HG03175 (cell line): Measurements from ENCODE around the gene TTC33.
"Not testable (repeated sequence)": the region's sequence is repeated elsewhere in the genome, so short reads cannot be mapped to it uniquely, and the experiment has no call there.

ENCODE experiments used
- ATAC-seq: cut with Tn5 transposase; IDR thresholded peaks from one replicate; pipeline ENCODE4 v1.9.1; 2021; ENCODE audit warnings: mild to moderate bottlenecking, moderate library complexity; ENCODE audit not compliant: unreplicated experiment

The TTC33 gene

DNA sequence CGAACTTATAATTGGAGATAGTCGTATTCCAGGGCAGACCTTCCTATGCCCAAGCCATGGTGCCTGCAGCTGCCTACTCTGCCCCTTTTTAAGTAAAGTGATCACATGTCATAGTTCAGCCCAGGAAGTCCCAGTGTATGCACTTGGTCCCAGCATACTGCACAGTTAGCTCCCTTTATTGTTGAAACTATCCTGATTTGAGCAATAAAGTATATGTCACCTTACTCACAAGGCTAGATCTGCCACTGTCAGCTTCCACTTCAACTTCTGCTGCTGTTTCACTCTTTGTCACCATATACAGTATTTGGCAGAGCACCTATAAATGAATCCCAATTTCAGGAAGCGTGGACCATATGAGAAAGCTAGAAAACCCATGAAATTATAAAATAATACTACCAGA, 179.8 kb downstream of the TTC33 start:
- no peak for ATAC-seq

DNA sequence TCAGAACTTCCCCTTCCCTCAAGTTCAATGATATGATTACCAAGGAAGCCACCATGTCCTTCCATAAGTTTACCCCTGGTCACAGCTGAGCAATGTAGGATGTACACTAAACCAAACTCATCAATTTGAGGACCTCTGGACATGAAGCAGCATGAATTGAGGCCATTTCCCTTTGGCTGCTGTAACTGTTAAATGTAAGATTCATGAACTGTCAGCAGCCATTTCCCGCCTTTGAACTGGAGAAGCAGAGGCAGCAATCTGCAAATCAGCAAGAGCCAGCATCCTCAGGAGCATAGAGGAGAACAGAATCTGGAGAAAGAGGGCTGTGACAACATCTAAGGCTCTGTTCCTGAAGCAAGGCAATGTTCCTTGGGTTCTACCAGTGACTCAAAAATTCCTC, 180.3 kb downstream of the TTC33 start:
- no peak for ATAC-seq

DNA sequence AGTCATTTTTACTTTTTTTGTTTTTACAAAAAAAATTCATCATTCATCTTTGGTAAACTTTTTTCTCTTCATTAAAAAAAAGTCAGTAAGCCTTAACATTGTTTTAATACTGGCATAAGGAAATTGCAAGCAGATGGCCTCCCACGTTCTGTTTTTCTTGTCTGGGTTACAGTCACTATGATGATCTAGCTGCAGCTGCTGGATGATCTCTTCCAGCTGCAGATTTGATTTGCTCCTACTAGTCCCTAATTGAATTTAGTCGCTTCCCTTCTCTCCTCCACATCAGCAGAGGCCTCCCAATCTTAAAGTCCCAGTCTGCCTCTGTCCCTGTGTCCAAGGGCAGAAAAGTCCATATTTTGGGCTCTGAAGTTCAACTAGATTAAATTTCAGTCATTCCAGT, 182.8 kb downstream of the TTC33 start:
- no peak for ATAC-seq

DNA sequence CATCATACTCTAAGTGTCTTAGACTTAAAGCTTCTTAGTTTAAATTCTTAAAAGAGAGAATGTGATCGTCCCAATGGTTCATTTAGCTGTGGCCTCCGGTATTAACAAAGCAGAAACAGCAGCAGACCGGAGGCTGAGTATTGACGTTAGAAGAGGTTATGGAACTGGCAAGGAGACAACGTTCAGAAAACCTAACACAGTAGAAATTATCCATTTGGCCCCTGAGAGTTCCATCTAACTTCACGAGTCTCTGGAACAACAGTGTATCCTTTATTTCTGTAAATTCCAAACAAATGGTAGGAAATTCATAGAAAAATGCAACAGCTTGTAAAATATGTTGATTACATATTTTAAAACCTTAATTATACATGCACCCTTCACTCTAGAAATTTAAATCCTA, 183.4 kb downstream of the TTC33 start:
- ATAC-seq = no peak

DNA sequence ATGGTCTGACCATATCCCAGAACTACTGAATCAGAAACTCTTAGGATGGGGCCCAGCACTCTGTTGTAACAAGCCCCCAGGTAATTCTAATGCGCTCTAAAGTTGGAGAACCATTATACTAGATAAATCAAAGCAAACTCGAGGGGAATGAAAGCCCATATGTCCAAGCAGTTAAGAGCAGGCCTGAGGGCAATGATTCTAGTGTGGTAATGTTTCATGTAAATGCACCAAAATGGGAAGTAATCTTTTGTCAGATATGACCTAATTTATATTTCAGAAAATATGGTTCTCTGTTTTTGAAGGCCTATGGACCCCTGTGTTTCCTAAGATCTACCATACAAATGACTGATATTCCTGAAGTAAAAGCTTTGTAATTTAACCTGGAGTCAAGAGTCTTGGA, 184.0 kb downstream of the TTC33 start:
- ATAC-seq = no peak

DNA sequence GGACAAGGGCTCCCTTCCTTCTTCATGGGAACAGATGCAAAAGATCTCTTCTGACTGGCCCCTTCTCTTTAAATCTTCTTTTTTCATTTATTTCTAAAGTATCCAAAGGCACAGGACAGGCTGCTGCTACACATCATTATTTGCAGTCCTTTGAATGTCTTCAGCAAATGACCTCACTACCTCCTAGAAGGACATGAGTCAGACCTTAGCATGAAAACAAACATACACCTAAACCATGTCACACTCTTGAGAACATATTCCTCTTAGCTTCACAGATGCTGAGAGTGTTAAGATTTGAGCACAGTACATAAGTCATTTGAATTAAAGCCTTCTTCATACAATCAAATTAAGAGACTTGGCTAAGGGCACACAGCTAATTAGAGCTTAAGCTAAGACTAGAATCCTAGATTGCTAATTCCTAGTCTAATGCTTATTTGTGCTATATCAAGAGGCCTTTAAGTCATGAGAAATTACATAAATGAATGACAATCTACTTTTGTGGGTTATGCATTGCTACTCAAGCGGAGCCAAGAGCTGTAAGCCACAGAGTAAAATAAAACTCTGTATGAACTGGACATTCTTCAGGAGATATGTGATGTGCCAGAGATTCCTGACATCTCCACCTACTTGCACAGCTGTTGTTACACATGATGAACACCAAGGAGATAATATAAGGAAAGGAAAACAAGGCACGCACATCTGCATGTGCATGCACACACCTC, 185.2 kb downstream of the TTC33 start:
- peak; percentile 92 for ATAC-seq

DNA sequence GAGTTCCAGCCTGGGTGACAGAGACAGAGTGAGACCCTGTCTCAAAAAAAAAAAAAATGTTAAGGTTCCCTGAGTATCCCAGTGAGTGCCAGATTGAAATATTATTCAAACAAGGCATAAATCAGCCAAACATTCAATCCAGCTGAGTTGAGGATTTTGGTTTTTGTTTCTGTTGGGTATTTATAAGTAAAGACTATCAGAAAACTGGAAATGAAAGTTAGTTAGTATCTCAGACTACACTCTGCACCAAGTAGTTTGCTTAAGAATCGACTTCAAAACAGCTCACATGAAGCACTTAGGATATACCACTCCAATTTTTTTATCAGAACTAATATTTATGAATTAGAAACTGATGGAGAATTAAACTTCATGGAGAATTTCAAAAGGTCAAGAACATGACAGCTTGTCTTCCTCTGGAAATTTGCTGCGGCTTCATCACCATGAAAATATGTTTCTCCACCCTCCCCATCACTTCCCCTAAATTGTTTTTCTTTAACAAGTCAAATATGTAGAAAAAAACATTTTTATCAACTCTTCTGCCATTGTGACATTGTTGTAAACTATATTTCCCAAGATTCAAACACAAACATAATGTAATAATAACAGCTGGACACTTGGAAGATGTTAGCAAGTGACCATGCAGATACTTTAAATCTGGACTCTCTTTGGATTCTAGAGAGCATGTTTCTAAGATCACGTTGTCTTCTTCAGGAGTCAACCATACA, 186.1 kb downstream of the TTC33 start:
- ATAC-seq = peak; percentile 24

DNA sequence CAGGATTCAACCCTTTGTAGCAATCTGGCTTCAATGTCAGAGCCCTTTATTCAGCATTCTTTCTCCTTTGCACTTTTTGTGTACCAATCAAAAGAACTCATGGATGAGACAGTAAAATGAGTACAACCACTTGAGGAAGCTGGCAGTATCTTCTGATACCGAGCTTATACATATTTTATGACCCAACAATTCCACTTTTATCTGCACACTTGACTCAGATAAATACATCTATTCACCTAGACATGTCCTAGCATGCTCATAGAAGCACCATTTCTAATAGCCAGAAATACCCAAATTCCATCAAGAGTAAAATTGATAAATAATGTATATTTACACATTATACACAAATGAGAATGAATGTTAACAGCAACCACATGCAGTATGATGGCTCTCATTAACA, 187.2 kb downstream of the TTC33 start:
- no peak for ATAC-seq

DNA sequence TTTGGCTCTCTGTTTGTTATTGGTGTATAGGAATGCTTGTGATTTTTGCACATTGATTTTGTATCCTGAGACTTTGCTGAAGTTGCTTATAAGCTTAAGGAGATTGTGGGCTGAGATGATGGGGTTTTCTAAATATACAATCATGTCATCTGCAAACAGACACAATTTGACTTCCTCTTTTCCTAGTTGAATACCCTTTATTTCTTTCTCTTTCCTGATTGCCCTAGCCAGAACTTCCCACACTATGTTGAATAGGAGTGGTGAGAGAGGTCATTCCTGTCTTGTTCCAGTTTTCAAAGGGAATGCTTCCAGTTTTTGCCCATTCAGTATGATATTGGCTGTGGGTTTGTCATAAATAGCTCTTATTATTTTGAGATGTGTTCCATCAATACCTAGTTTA, 192.6 kb downstream of the TTC33 start:
- ATAC-seq = not testable (repeated sequence)

DNA sequence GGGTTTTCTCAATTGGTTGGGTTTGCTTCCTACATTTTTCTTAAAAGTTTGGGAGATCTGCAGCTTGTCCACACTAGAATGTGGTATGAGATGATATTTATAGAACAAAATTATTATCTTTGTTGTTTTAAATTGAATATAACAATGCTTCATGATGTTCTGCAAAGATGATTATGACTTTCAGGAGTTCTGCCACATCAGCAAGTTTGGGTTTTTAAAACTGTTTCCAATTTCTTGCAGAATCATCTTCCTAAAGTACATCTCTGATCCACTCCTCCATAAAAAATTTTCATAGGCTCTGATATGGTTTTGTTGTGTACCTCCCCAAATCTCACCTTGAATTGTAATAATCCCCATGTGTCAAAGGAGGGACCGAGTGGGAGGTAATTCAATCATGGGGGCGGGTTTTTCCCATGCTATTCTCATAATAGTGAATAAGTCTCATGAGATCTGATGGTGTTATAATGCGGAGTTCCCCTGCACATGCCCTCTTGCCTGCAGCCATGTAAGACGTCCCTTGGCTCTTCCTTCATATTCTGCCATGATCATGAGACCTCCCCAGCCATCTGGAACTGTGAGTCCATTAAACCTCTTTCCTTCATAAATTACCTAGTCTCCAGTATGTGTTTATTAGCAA, 195.2 kb downstream of the TTC33 start:
- ATAC-seq = no peak

DNA sequence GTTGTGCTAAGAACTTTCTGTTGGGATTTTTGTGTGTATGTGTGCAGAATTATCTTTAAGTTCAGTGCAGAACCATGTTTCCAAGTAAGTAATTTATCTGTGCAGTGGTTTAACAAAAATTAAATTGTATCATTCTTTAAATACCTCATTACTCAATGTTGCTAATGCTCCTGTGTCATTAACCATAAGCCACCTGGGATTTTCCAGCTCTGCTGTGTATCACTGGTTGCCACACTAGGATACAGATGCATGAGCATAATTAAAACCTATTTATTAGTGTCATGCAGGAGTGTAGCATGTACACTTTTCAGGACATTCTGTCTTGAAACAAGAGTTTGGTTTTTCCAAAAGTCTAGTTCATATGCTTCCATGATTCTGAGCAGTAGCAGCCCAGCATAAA, 196.5 kb downstream of the TTC33 start:
- no peak for ATAC-seq

DNA sequence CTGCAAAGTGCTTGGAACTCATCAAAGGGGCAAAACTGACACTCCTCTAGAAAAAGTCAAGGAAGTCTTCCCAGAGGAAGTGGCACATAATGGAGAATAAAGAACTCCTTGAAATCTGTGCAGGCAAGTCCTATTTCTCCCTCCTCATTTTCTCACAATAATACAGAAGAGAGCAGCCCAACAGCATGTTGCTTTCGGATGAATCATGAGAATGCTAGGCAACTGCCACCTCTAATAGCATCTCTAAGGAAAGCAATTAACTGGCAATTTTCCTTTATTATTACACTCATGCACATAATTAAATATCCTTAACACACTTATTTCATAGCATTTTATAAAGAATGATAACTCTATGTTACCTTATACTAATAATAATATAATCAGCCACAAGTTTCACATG, 198.3 kb downstream of the TTC33 start:
- no peak for ATAC-seq

DNA sequence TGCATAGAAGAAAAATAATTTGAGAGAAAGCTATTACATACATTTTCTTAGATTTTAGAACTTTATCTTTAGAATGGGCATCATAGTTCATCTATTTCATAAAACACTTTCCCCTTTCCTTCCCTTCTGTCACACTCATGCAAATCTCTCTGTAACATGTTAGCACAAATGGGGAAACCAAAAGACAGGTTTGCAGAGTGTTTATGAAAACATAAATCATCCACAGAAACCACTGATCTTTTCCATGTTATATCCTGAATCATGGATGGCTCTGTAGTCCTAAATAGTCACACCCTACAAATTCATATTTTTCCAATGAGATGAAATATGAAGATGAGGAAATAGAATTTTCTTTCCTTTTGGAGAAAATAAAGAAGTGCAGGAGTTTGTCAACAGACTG, 198.9 kb downstream of the TTC33 start:
- no peak for ATAC-seq

DNA sequence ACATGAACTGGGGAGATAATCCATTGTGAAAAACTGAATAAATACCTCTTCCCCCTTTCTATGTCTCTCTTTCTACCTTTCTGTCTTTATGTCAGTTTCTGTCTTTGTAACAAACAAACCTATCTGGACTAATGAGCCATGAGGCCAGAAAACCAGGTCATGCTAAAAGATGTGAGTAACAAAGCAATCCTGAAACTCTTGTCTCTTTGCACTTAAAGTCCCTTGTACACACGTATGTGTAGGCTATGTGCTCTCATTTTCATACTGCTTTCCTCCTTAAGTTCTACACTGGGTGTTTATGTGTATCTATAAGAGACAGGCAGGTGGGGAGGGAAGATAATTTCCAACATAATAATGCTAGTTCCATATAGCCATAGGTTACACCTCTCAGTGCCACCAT, 199.9 kb downstream of the TTC33 start:
- ATAC-seq = no peak

DNA sequence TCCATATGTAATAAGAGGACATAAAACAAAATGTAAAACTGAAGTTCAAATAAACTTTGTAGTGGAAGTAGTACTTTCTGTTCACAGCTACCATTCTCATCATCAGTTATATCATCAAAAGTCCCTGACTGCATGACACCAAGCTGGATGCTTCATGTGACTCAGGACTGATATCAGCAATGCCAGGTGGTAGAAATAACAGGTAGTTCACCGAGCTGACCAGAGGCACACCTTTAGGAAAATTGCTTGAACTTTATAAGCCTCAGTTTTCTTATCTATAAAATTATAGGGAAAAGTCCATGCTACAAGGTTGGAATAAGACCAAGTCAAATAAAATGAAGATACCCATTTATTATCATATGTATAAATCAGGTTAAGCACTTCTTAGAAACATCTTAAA, 200.9 kb downstream of the TTC33 start:
- no peak for ATAC-seq

DNA sequence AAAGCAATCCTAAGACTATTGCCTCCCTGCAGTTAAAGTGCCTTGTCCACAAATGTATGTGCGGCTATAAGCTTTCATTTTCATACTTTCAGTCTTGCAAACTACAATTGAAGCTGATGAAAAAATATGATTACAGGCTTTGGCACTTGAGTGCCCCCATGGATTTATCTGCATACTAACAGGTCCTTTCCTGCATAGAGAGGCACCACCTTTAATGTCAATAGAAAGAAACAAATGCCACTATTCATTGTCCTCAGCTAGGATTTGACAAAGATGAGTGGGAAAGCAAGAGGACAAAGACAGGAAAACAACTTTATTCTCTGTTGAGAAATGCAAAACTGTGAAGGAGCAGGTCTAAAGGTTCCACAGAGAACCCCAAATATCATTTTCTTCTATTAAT, 201.7 kb downstream of the TTC33 start:
- no peak for ATAC-seq

DNA sequence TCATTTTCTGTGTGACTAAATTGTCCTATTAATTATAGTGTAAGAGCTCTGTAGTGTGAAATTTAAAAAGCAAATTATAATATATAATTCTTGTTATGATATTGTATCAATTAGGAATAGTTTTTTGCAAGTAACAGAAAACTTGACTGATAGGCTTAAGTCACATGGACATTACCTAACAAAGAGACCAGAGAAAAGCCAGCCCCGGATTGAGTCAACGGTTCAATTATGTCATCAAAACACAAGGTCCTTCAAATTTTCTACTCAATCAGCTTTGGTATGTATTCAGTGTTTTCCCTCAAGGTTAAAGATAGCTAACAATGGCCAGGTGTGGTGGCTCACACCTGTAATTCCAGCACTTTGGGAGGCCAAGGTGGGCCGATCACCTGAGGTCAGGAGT, 202.8 kb downstream of the TTC33 start:
- ATAC-seq = no peak

DNA sequence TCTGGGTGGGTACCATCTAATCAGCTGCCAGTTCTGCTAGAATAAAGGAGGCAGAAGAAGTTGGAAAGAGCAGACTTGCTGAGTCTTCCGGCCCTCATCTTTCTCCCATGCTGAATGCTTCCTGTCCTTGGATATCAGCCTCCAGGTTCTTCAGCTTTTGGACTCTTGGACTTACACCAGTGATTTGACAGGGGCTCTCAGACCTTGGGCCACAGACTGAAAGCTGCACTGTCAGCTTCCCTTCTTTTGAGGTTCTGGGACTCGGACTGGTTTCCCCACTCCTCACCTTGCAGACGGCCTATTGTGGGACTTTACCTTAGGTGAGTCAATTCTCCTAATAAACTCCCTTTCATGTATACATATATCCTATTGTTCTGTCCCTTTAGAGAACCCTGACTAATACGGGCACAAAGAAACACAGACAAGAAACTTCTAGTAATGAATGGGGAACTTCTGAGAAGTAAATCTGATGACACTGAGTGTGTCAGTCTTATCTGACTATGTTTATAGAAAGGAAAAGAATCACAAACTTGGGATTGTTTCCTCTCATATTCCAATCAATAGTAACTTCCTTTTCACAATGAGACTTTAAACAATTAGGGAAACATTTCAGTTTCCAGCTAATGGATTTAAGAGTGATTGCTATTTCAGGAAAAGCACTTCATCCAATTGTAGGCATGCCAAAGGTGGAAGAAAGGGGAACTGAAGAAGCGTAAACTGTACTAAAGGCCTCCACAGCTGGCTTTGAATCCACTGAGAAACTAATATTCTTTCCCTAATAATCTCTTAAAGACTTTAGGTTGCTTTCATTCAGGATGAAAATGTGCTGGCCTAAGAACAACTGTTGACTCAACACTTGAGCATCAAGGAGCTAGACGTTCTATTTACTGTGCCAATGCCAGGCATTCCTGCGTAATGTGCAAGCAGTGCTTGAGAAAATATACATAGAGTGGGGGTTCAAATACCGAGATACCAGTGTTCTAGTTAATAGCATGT, 204.0 kb downstream of the TTC33 start:
- no peak for ATAC-seq

DNA sequence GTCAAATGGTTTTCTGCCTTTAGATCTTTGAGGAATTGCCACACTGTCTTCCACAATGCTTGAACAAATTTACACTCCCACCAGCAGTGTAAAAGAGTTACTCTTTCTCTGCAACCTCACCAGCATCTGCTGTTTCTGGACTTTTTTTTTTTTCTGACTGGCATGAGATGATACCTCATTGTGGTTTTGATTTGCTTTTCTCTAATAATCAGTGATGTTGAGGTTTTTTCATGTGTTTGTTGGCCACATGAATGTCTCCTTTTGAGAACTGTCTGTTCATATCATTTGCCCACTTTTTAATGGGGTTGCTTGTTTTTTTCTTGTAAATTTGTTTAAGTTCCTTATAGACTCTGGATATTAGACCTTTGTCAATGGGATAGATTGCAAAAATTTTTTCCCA, 205.3 kb downstream of the TTC33 start:
- ATAC-seq = no peak

DNA sequence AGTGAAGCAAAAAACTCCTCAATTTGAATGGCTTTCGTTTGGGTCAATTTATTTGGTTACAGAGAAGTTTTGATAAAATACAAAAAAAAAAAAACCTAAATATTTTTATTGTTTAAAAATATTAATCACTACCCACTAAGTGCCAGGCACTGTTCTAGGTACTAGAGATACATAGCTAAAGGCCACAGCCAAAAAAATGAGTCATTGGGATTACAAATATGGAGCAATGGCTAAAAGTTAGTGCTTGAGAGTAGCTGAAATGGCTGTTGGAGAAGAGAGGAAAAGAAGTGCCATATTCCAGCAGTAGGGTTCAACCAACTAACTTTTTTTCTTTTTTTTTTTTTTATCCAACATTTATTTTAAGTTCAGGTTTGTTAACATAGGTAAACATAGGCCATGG, 206.1 kb downstream of the TTC33 start:
- no peak for ATAC-seq

DNA sequence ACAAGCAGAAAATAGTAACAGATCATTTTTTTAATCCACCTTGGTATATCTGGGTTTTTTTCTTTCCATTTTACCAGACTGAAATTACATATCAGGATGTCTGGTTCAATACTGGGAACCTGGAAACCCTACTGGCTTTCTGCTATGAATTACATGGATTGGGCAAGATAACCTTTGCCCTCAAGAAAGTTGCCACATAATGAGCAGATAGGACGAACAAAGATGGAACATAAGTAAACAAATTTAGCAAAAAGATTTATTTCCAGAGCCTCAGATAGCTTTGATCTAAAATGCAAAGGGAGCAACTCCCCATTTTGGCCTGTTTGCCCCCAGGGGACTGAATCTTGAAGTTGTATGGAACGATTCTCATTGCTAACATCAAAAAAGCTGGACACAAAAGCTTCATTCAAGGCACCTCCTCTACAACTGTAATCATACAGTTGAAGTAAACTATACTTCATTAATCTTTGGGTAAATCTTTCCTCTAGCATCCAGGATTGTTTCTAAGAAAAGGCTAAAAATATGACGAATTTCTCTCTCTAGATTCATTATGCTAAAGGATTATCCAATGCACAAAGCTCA, 207.7 kb downstream of the TTC33 start:
- ATAC-seq = no peak
